Tibial nerve (tissue), 4 donors: ENCODE measurements around the gene HEBP1. TPM values are rescaled to one million over a fixed set of nuclear protein-coding genes. Genes with fewer than 3 reads are reported as not detected.

Experiments used
- DNase-seq, 2 donors: peaks; one replicate each; pipeline ENCODE4 v3.0.0-alpha.2; 2019; ENCODE audit warnings: low spot score in 2 of 2
- H3K27ac ChIP-seq, 4 donors: fragments of 200-600 bp; sonication (generic) in 3 of 4; one replicate each; pipeline ENCODE4 v1.5.1; 2017 to 2019; ENCODE audit warnings: mild to moderate bottlenecking in 1 of 4
- H3K27me3 ChIP-seq, 2 donors: fragments of 200-600 bp; sonication (generic) in 1 of 2; one replicate each; pipeline versions ENCODE4 v1.5.1 to v1.6.0; 2017 to 2019
- H3K36me3 ChIP-seq, 3 donors: fragments of 200-600 bp; sonication (generic); one replicate each; pipeline ENCODE4 v1.5.1; 2018 to 2019
- H3K4me1 ChIP-seq, 4 donors: fragments of 200-600 bp; sonication (generic) in 3 of 4; one replicate each; pipeline ENCODE4 v1.5.1; 2017 to 2019
- H3K4me3 ChIP-seq, 4 donors: fragments of 200-600 bp; sonication (generic) in 3 of 4; one replicate each; pipeline ENCODE4 v1.5.1; 2017 to 2019; ENCODE audit warnings: mild to moderate bottlenecking in 1 of 4, moderate library complexity in 1 of 4
- H3K9me3 ChIP-seq, 4 donors: fragments of 200-600 bp; sonication (generic) in 3 of 4; one replicate each; pipeline ENCODE4 v1.5.1; 2017 to 2019
- EP300 ChIP-seq, 2 donors: sonication (generic); formaldehyde crosslinking; IDR thresholded peaks; one replicate each; pipeline ENCODE4 v1.6.1; 2017; ENCODE audit warnings: antibody characterized with exemption in 2 of 2, mild to moderate bottlenecking in 1 of 2
- POLR2A ChIP-seq, 2 donors: fragments of 450-650 bp; IDR thresholded peaks; one replicate each; pipeline ENCODE4 v1.6.1; 2017; ENCODE audit warnings: antibody characterized with exemption in 2 of 2, mild to moderate bottlenecking in 2 of 2, moderate library complexity in 2 of 2
- WGBS, 2 donors: methylation state at CpG; one replicate each; pipeline ENCODE4 v1.1.5; 2018; 5-methylcytosine and 5-hydroxymethylcytosine counted together
- total RNA-seq, 4 donors: library from RNA; depleted of rRNA; stranded (reverse); fragments of >200 nt; gene quantifications; one replicate each; pipeline ENCODE4 v1.1.0, GENCODE V29; 2016
- TF ChIP-seq, protein P1 (sequence below), 5 experiments: fragments of 200-600 bp in 3 of 5; fragments of 450-650 bp in 2 of 5; sonication (generic) in 3 of 5; IDR thresholded peaks; one replicate each; pipeline ENCODE4 v1.5.1; 2016 to 2019; ENCODE audit warnings: antibody characterized with exemption in 5 of 5, mild to moderate bottlenecking in 3 of 5, moderate library complexity in 2 of 5

The HEBP1 gene
- total RNA-seq, 4 donors from 2014 or later: 42.7 to 61.0 (median 51.7) TPM

DNA sequence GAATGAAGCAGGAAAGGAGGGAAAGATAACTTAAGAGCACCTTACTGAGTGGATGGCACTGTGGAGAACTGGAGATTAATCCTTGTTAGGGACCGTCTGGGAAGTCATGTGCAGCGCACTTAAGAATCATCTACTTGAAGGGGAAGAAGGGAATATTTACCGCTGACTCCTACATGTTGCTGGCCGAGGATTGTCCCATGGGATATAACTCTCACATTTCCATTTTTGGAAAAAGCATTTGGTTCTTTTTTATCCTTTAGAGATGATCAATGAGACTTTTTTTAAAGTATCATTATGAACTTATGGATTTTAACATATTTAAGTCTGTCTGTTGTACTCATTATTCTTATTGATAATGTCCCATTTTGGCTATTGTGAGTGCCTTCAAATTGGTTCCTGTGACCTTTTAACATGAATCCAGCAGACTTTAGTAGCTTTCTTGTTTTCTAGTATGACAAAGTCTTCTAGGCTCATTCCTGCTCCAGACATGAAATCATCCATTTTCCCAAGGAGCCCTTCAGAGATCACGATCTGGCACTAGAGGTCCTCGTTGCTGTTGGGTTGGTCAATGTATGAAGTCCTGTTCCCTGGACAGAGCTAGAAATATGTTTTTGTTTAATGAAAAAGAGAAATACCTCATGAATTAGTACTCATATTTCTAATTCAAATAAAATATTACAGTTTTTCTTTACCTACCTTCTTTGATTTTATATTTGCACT is 23.9 kb upstream of the HEBP1 start:
- Histone ChIP-seq H3K9me3 (no peaks in the 10 kb centered on the region), H3K4me1 (peaks cover 0 to 16% (median 0%) of the 10 kb centered on the region in 4 donors), H3K4me3 (no peak overlapping the region), H3K36me3 (no peaks in the 10 kb centered on the region), H3K27ac (no peak overlapping the region), H3K27me3 (no peaks in the 10 kb centered on the region)
- WGBS, 2 donors: 54 to 65% methylated on average over 6 of the region's 6 CpGs
- TF ChIP-seq, protein P1, sequence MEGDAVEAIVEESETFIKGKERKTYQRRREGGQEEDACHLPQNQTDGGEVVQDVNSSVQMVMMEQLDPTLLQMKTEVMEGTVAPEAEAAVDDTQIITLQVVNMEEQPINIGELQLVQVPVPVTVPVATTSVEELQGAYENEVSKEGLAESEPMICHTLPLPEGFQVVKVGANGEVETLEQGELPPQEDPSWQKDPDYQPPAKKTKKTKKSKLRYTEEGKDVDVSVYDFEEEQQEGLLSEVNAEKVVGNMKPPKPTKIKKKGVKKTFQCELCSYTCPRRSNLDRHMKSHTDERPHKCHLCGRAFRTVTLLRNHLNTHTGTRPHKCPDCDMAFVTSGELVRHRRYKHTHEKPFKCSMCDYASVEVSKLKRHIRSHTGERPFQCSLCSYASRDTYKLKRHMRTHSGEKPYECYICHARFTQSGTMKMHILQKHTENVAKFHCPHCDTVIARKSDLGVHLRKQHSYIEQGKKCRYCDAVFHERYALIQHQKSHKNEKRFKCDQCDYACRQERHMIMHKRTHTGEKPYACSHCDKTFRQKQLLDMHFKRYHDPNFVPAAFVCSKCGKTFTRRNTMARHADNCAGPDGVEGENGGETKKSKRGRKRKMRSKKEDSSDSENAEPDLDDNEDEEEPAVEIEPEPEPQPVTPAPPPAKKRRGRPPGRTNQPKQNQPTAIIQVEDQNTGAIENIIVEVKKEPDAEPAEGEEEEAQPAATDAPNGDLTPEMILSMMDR (IDR thresholded peaks at IDR 0.05): peak in 4 of 5 experiments; percentile 8 to 35 (median 21)
- TF ChIP-seq POLR2A (IDR thresholded peaks at IDR 0.05) (no peak), EP300 (IDR thresholded peaks at IDR 0.05) (peak in 1 of 2 donors; percentile 30)
- DNase-seq: peak in 1 of 2 donors; percentile 64

DNA sequence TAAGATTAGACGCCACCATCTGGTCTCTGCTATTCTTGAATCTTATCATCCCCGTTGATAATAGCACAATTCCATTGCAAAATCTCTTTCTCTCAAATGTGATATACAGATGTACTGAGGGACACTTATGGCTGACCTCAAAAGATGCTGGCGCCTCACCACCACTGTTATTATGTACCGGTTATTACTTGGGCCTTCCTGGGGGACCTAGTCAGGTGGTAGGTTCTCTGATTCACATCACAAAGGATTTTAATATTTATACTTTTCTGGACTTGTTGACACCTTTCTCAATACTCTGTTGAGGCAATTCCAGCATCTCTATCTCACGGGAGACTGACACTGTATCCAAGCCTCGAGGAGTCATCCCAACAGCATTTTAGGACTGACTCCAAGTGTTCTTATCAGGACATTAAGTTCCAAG is 22.8 kb upstream of the HEBP1 start:
- WGBS, 2 donors: 69 to 83% methylated on average over 6 of the region's 6 CpGs
- Histone ChIP-seq H3K4me3 (no peak overlapping the region), H3K27ac (no peak overlapping the region), H3K27me3 (no peaks in the 10 kb centered on the region), H3K4me1 (peaks cover 0 to 16% (median 0%) of the 10 kb centered on the region in 4 donors), H3K9me3 (no peaks in the 10 kb centered on the region), H3K36me3 (no peaks in the 10 kb centered on the region)
- TF ChIP-seq EP300 (IDR thresholded peaks at IDR 0.05) (no peak), POLR2A (IDR thresholded peaks at IDR 0.05) (no peak)
- TF ChIP-seq, protein P1 (IDR thresholded peaks at IDR 0.05): no peak
- DNase-seq: no peak

GRCh38 chr12:13011098-13011497 is 11.0 kb upstream of the HEBP1 start:
- DNase-seq: no peak
- H3K36me3 ChIP-seq: no peaks in the 10 kb centered on the region
- 89 to 92% methylated on average over 6 of the region's 6 CpGs for WGBS, 2 donors

DNA sequence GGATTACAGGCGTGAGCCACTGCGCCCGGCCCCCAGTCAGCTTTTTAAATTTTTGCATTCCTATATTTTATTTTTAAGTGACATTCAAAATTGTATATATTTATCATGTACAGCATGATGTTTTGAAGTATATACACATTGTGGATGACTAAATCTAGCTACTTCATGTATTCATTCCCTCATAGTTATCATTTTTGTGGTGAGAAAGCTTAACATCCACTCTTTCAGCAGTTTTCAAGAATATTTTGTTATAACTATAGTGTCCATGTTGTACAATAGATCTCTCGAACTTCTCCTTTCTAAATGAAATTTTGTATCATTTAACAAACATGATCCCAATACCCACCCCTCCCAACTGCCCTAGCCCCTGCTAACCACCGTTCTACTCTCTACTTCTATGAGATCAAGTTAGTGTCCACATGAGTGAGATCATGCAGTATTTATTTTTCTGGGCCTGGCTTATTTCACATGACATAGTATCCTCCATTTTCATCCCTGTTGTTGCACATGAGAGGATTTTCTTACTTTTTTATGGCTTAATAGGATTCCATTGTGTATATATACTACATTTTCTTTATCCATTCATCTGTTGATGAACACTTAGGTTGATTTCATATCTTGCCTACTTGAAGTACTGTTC is 8.8 kb upstream of the HEBP1 start:
- no peak overlapping the region for H3K27ac ChIP-seq
- 83 to 89% methylated on average over 5 of the region's 5 CpGs for WGBS, 2 donors
- H3K27me3 ChIP-seq: peaks cover 0 to 5% of the 10 kb centered on the region in 2 donors
- TF ChIP-seq, protein P1 (IDR thresholded peaks at IDR 0.05): no peak
- TF ChIP-seq EP300 (IDR thresholded peaks at IDR 0.05) (no peak), POLR2A (IDR thresholded peaks at IDR 0.05) (no peak)
- no peak overlapping the region for H3K4me3 ChIP-seq
- no peaks in the 10 kb centered on the region for H3K36me3 ChIP-seq
- DNase-seq: no peak
- no peaks in the 10 kb centered on the region for H3K4me1 ChIP-seq
- no peaks in the 10 kb centered on the region for H3K9me3 ChIP-seq

More at GRCh38 chr12:13011098-13011497, 11.0 kb upstream of the HEBP1 start:
- Histone ChIP-seq H3K27ac (no peak overlapping the region), H3K4me1 (no peaks in the 10 kb centered on the region), H3K27me3 (peaks cover 0 to 5% of the 10 kb centered on the region in 2 donors), H3K9me3 (no peaks in the 10 kb centered on the region), H3K4me3 (no peak overlapping the region)
- TF ChIP-seq EP300 (IDR thresholded peaks at IDR 0.05): no peak
- no peak for TF ChIP-seq POLR2A (IDR thresholded peaks at IDR 0.05)
- TF ChIP-seq, protein P1 (IDR thresholded peaks at IDR 0.05): no peak
